ENCODE measurements around the gene RFTN2. TPM values are rescaled to one million over a fixed set of nuclear protein-coding genes. Genes with fewer than 3 reads are reported as not detected.
A peak's percentile ranks its signal among the peaks of the same experiment; 100 is the strongest.
"Not testable (repeated sequence)": the region's sequence is repeated elsewhere in the genome, so short reads cannot be mapped to it uniquely, and the experiment has no call there.

RFTN2 gene
- polyA plus RNA-seq, 1 of the 3 experiments (the other 2 are of a cell fraction): 0.05 TPM

GRCh38 chr2:197640571-197641122 is 34.7 kb downstream of the RFTN2 start:
- H3K9me3 ChIP-seq; DNase-seq; H3K36me3 ChIP-seq (replicated peaks in 1 of 2; ENCODE audit: control insufficient read depth in 1 of 2, insufficient read depth in 2 of 2, low read length in 1 of 2); H3F3A ChIP-seq (replicated peaks; ENCODE audit: insufficient read depth); H3K4me1 ChIP-seq (ENCODE audit: control insufficient read depth in 1 of 2, insufficient read depth in 2 of 2, low read depth in 1 of 2, low read length in 1 of 2); CTCF ChIA-PET; POLR2A ChIA-PET; H3K9ac ChIP-seq; H3K79me2 ChIP-seq (ENCODE audit: insufficient read depth); H4K20me1 ChIP-seq (ENCODE audit: insufficient read depth); H3K9me2 ChIP-seq; H3K27me3 ChIP-seq (ENCODE audit: insufficient read depth): not testable (repeated sequence)
- 45% methylated on average over 11 of the region's 19 CpGs for WGBS (ENCODE audit: low lambda C conversion rate)
- H3K4me3 ChIP-seq (ENCODE audit: low read depth in 2 of 2, low read length in 1 of 2): peak overlapping the region; percentile 42 to 51
- H3K4me2 ChIP-seq: peak overlapping the region; percentile 55; the same call in 1 of the 2 replicates
- peak overlapping the region; percentile 89; the same call in 1 of the 2 replicates for H2AFZ ChIP-seq (ENCODE audit: low read depth)
- peak overlapping the region in 1 of 2 experiments; percentile 22; a peak in 1 of 4 replicates for H3K27ac ChIP-seq (ENCODE audit: low read depth in 2 of 2, low read length in 1 of 2)
- peak; percentile 44; the same call in 1 of the 2 replicates for TF ChIP-seq YY1 (IDR thresholded peaks at IDR 0.05; ENCODE audit: low read depth)

GRCh38 chr2:197633109-197633657 is 42.2 kb downstream of the RFTN2 start:
- H3K9ac ChIP-seq: no peak overlapping the region
- H3K4me3 ChIP-seq (ENCODE audit: low read depth in 2 of 2, low read length in 1 of 2): no peak overlapping the region
- H3K27me3 ChIP-seq (ENCODE audit: insufficient read depth): no peaks in the 10 kb centered on the region
- H4K20me1 ChIP-seq (ENCODE audit: insufficient read depth): no peaks in the 10 kb centered on the region
- peaks cover under 1 to 4% of the 10 kb centered on the region in 2 experiments; a peak in 2 of 4 replicates for H3K4me1 ChIP-seq (ENCODE audit: control insufficient read depth in 1 of 2, insufficient read depth in 2 of 2, low read depth in 1 of 2, low read length in 1 of 2)
- ChIA-PET POLR2A (no interaction called here), CTCF (no interaction called here)
- H3K9me2 ChIP-seq: no peaks in the 10 kb centered on the region
- H3K4me2 ChIP-seq: no peak overlapping the region
- DNase-seq: no peak
- H3K36me3 ChIP-seq (replicated peaks in 1 of 2; ENCODE audit: control insufficient read depth in 1 of 2, insufficient read depth in 2 of 2, low read length in 1 of 2): no peaks in the 10 kb centered on the region
- no peaks in the 10 kb centered on the region for H3K9me3 ChIP-seq
- H3F3A ChIP-seq (replicated peaks; ENCODE audit: insufficient read depth): no peaks in the 10 kb centered on the region
- no peak overlapping the region for H2AFZ ChIP-seq (ENCODE audit: low read depth)
- no peak for TF ChIP-seq YY1 (IDR thresholded peaks at IDR 0.05; ENCODE audit: low read depth)
- TF ChIP-seq NFIC (IDR thresholded peaks at IDR 0.05; ENCODE audit: borderline replicate concordance): no peak
- no peak for TF ChIP-seq RFX5 (IDR thresholded peaks at IDR 0.05; ENCODE audit: low read length)
- no peak for TF ChIP-seq FOSL2 (IDR thresholded peaks at IDR 0.05; ENCODE audit: borderline replicate concordance, low read depth)
- TF ChIP-seq GABPA (IDR thresholded peaks at IDR 0.05; ENCODE audit: low read depth): no peak
- TF ChIP-seq EZH2phosphoT487 (IDR thresholded peaks at IDR 0.05; ENCODE audit: borderline replicate concordance, low read depth): no peak
- no peak for TF ChIP-seq JUND (IDR thresholded peaks at IDR 0.05)
- no peak for TF ChIP-seq TEAD4 (IDR thresholded peaks at IDR 0.05; ENCODE audit: borderline replicate concordance, insufficient read depth)
- no peak for TF ChIP-seq CTCF (IDR thresholded peaks at IDR 0.05)
- TF ChIP-seq NRF1 (IDR thresholded peaks at IDR 0.05; ENCODE audit: low read depth, low read length): no peak
- TF ChIP-seq FOXJ3 (CRISPR knock-in tag; IDR thresholded peaks at IDR 0.05): no peak
- TF ChIP-seq USF2 (IDR thresholded peaks at IDR 0.05; ENCODE audit: borderline replicate concordance, low read depth, low read length): no peak
- TF ChIP-seq SMC3 (IDR thresholded peaks at IDR 0.05; ENCODE audit: low read depth, low read length): no peak
- no peak for TF ChIP-seq SIN3A (IDR thresholded peaks at IDR 0.05; ENCODE audit: borderline replicate concordance, low read depth, low read length)
- no peak for TF ChIP-seq ELF1 (IDR thresholded peaks at IDR 0.05)
- no peak for TF ChIP-seq RAD21 (IDR thresholded peaks at IDR 0.05; ENCODE audit: low read length)
- TF ChIP-seq TAF1 (IDR thresholded peaks at IDR 0.05; ENCODE audit: borderline replicate concordance, low read depth, low read length): no peak
- no peak for TF ChIP-seq POLR2AphosphoS5 (IDR thresholded peaks at IDR 0.05; ENCODE audit: low read depth, low read length)
- TF ChIP-seq PBX3 (IDR thresholded peaks at IDR 0.05): no peak
- no peak overlapping the region for H3K27ac ChIP-seq (ENCODE audit: low read depth in 2 of 2, low read length in 1 of 2)
- H3K79me2 ChIP-seq (ENCODE audit: insufficient read depth): no peaks in the 10 kb centered on the region

Measured in SK-N-SH (cell line).